GM23338 (cell line): ENCODE data around the gene AGPAT4.

Experiments
- CTCF ChIP-seq, 2 experiments: fragments of 200-600 bp in 1 of 2; sonication (generic) in 1 of 2; conservative IDR thresholded peaks; 2 replicates each; pipeline versions ENCODE4 v1.5.1 to v1.6.1; 2016 to 2017; ENCODE audit warnings: antibody characterized with exemption in 2 of 2, low read depth in 2 of 2, mild to moderate bottlenecking in 2 of 2, moderate library complexity in 1 of 2
- EZH2 ChIP-seq: fragments of 200-600 bp; sonication (generic); IDR thresholded peaks from one replicate; pipeline ENCODE4 v1.8.0; 2017; ENCODE audit warnings: antibody characterized with exemption, mild to moderate bottlenecking, low read depth; ENCODE audit not compliant: unreplicated experiment
- EZH2phosphoT487 ChIP-seq: fragments of 200-600 bp; sonication (generic); IDR thresholded peaks from one replicate; pipeline ENCODE4 v1.8.1; 2018; ENCODE audit warnings: antibody characterized with exemption; ENCODE audit not compliant: unreplicated experiment
- JUNB ChIP-seq: IDR thresholded peaks from one replicate; pipeline ENCODE4 v1.6.1; 2016; ENCODE audit warnings: antibody characterized with exemption; ENCODE audit not compliant: unreplicated experiment
- POLR2AphosphoS5 ChIP-seq: IDR thresholded peaks from 2 replicates; pipeline ENCODE4 v1.6.1; 2016; ENCODE audit warnings: antibody characterized with exemption, low read depth
- REST ChIP-seq: IDR thresholded peaks from one replicate; pipeline ENCODE4 v1.6.1; 2018; ENCODE audit warnings: antibody characterized with exemption; ENCODE audit not compliant: unreplicated experiment
- TF ChIP-seq, protein P1 (sequence below): IDR thresholded peaks from 2 replicates; pipeline ENCODE4 v1.6.1; 2016; ENCODE audit warnings: antibody characterized with exemption

DNA sequence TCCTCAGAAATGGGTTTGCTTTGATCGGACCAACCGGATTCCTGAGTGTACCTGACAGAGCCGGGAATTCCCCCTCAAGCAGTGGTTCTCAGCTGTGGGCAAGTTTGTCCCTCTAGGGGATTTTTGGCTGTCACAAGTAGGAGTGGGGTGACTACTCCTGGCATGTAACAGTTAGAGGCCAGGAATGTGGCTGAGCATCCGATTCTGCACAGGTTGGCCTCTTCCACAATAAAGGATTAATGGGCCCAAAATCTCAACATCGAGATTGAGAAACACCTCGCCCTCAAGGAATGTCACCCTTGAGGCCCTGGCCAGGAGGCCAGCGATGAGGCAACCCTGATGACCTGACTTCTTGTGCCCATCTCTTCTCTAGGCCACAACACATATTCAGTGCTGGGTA lies 7.9 kb downstream of the AGPAT4 start:
- TF ChIP-seq POLR2AphosphoS5 (no peak), CTCF (conservative IDR thresholded peaks at IDR 0.05; ENCODE audit: low read depth in 2 of 2) (no peak), EZH2phosphoT487 (no peak), JUNB (no peak), EZH2 (no peak), REST (no peak)
- TF ChIP-seq, protein P1, sequence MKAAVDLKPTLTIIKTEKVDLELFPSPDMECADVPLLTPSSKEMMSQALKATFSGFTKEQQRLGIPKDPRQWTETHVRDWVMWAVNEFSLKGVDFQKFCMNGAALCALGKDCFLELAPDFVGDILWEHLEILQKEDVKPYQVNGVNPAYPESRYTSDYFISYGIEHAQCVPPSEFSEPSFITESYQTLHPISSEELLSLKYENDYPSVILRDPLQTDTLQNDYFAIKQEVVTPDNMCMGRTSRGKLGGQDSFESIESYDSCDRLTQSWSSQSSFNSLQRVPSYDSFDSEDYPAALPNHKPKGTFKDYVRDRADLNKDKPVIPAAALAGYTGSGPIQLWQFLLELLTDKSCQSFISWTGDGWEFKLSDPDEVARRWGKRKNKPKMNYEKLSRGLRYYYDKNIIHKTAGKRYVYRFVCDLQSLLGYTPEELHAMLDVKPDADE: no peak
